CD4-positive, alpha-beta T cell (primary cell): ENCODE measurements around the gene SLC5A7. TPM values are rescaled to one million over a fixed set of nuclear protein-coding genes. Genes with fewer than 3 reads are reported as not detected.

ENCODE experiments used
- ATAC-seq: fragments of 200-7000 bp; cut with Tn5 transposase; one replicate; pipeline ENCODE4 v1.10.0; 2022; ENCODE audit warnings: mild to moderate bottlenecking; ENCODE audit not compliant: poor library complexity
- CTCF ChIA-PET: fragments of 350-600 bp; sonication (Branson Sonifier 250); formaldehyde crosslinking; loops from one replicate; lab custom pipeline; 2021; ENCODE audit warnings: antibody characterized with exemption, inconsistent platforms; lab: Charles Lee
- POLR2A ChIA-PET: fragments of 350-600 bp; sonication (Branson Sonifier 250); formaldehyde crosslinking; loops from one replicate; lab custom pipeline; 2021; ENCODE audit warnings: antibody characterized with exemption, inconsistent platforms; lab: Charles Lee
- DNase-seq, 14 experiments: peaks; one replicate each; pipeline ENCODE4 v3.0.0-alpha.2; 2013 to 2020; ENCODE audit warnings: mixed read lengths in 2 of 14
- H3K27ac ChIP-seq, 2 donors: one replicate each; pipeline versions ENCODE4 v1.5.1 to v1.7.0; 2013; ENCODE audit warnings: low read length in 2 of 2, low read depth in 1 of 2, mild to moderate bottlenecking in 1 of 2
- H3K27me3 ChIP-seq, 2 experiments: 1 replicate in 1 of 2; 2 replicates in 1 of 2; pipeline versions ENCODE4 v1.6.1 to v1.7.0; 2013; ENCODE audit warnings: low read length in 2 of 2, control low read depth in 1 of 2, mild to moderate bottlenecking in 1 of 2, moderate library complexity in 1 of 2; ENCODE audit not compliant: insufficient read depth in 2 of 2, control insufficient read depth in 1 of 2
- H3K36me3 ChIP-seq: one replicate; pipeline ENCODE4 v1.6.1; 2013; ENCODE audit warnings: low read length, control low read depth; ENCODE audit not compliant: insufficient read depth
- H3K4me1 ChIP-seq: one replicate; pipeline ENCODE4 v1.6.1; 2013; ENCODE audit warnings: low read length, control low read depth; ENCODE audit not compliant: insufficient read depth
- H3K4me3 ChIP-seq: one replicate; pipeline ENCODE4 v1.5.1; 2013; ENCODE audit warnings: mild to moderate bottlenecking, low read length, moderate library complexity
- H3K9me3 ChIP-seq, 2 experiments: 1 replicate in 1 of 2; 2 replicates in 1 of 2; pipeline versions ENCODE4 v1.6.1 to v1.7.0; 2013; ENCODE audit warnings: low read length in 2 of 2, mild to moderate bottlenecking in 2 of 2, control low read depth in 1 of 2, moderate library complexity in 1 of 2; ENCODE audit not compliant: control insufficient read depth in 1 of 2, insufficient read depth in 1 of 2
- H3K27ac Mint-ChIP-seq: one replicate; pipeline ENCODE4 v1.8.0; 2020; ENCODE audit warnings: mixed read lengths
- H3K27me3 Mint-ChIP-seq: one replicate; pipeline ENCODE4 v1.8.0; 2021; ENCODE audit warnings: mixed read lengths
- H3K36me3 Mint-ChIP-seq: one replicate; pipeline ENCODE4 v1.8.0; 2021; ENCODE audit warnings: low read depth, mixed read lengths
- H3K4me1 Mint-ChIP-seq: one replicate; pipeline ENCODE4 v1.8.0; 2021; ENCODE audit warnings: low read depth, mixed read lengths
- H3K4me3 Mint-ChIP-seq: one replicate; pipeline ENCODE4 v1.8.0; 2020; ENCODE audit warnings: mild to moderate bottlenecking, mixed read lengths
- H3K9me3 Mint-ChIP-seq: one replicate; pipeline ENCODE4 v1.8.0; 2020; ENCODE audit warnings: mixed read lengths
- intact Hi-C, 2 experiments: fragments of 100-400 bp; cut with DNase I in 1 of 2; cut with micrococcal nuclease in 1 of 2; formaldehyde crosslinking; loops; one replicate each; pipeline versions ENCODE4 v1.15.1 to v1.9.0; 2023 to 2025; cut with DNase I, micrococcal nuclease
- polyA plus RNA-seq, 2 donors: library from polyadenylated mRNA; unstranded; fragments of 120-200 nt; gene quantifications; one replicate each; pipeline ENCODE4 v1.2.1, GENCODE V29; 2013
- total RNA-seq, 174 experiments: library from RNA in 2 of 174; stranded (reverse) in 2 of 174; gene quantifications; one replicate each; pipeline ENCODE4 v1.2.3 and lab custom pipeline; 2021 to 2026
- TF ChIP-seq, protein P1 (sequence below): fragments of 200-600 bp; IDR thresholded peaks from one replicate; pipeline ENCODE4 v1.8.0; 2022; ENCODE audit warnings: antibody characterized with exemption, mild to moderate bottlenecking

SLC5A7 gene
- not detected for total RNA-seq
- not detected for polyA plus RNA-seq (2013, experiment 1 of 2)
- not detected for polyA plus RNA-seq (2013, experiment 2 of 2)
- 0 to 0.06 (median 0) reads per million in 172 experiments for total RNA-seq (lab: John Stamatoyannopoulos, UW)

DNA sequence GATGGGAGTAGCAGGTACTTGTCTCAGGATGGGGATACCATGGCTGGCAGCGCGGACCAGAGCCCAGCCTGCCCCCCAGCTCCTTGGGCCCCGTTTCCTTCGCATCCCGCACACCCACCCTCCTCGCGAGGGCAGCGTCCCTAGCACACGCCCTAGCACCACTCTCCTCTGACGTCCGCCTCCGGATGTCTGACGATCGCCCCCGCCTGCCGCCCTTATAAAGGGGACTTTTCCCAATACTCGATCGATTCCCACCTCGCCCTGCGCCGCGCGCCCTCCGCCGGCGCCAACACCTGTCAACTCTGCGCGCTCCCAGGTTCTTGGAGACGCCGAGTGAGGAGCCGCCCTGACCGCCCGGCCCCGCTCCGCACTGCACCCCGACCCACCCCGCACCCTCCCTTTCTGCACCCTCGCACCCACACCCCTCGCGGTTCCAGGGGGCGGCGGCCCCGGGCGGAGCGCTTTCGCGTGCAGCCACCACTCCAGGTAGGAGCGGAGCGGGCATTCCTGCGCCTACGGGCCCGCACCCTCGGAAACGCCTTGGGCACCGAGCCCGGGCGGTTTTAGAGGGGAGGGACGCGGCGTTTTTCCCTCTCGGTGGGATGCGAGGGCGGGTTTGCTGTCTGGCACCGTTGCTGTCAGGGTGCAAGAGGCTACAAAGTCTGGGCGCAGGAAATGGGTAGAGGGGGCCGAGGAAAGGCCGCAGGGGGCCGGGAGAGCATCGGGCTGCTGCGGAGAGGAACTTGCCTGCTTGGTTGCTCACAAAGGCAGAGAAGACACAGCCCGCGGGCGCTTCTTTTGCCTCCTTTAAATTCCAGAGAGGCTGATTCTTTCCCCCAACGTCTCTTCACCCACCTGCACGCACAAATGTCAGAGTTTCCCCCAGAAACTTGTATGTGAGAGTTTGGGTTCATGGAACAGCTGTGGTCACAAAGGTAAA is at the start of gene SLC5A7:
TSS of gene SLC5A7 (plus strand) at position 247 of the 940 bp plus-strand sequence. CDS start 1,632 bp downstream, outside the sequence.
- intact Hi-C loops: no loop called here
- H3K4me1 Mint-ChIP-seq: no peaks in the 10 kb centered on the region
- H3K4me3 Mint-ChIP-seq: no peak within 1 kb of the TSS
- Histone ChIP-seq H3K4me3 (no peak within 1 kb of the TSS), H3K27ac (no peak within 1 kb of the TSS), H3K9me3 (peaks cover 0 to 13% of the 10 kb centered on the region in 2 experiments), H3K36me3 (no peaks in the 10 kb centered on the region), H3K27me3 (peaks cover 13 to 19% of the 10 kb centered on the region in 2 experiments), H3K4me1 (no peaks in the 10 kb centered on the region)
- TF ChIP-seq, protein P1, sequence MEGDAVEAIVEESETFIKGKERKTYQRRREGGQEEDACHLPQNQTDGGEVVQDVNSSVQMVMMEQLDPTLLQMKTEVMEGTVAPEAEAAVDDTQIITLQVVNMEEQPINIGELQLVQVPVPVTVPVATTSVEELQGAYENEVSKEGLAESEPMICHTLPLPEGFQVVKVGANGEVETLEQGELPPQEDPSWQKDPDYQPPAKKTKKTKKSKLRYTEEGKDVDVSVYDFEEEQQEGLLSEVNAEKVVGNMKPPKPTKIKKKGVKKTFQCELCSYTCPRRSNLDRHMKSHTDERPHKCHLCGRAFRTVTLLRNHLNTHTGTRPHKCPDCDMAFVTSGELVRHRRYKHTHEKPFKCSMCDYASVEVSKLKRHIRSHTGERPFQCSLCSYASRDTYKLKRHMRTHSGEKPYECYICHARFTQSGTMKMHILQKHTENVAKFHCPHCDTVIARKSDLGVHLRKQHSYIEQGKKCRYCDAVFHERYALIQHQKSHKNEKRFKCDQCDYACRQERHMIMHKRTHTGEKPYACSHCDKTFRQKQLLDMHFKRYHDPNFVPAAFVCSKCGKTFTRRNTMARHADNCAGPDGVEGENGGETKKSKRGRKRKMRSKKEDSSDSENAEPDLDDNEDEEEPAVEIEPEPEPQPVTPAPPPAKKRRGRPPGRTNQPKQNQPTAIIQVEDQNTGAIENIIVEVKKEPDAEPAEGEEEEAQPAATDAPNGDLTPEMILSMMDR: no peak
- H3K9me3 Mint-ChIP-seq: no peaks in the 10 kb centered on the region
- no peak for DNase-seq
- ATAC-seq: no peak
- ChIA-PET POLR2A (no interaction called here), CTCF (no interaction called here)
- no peaks in the 10 kb centered on the region for H3K36me3 Mint-ChIP-seq
- H3K27ac Mint-ChIP-seq: no peak within 1 kb of the TSS
- H3K27me3 Mint-ChIP-seq: peaks cover 28% of the 10 kb centered on the region

DNA sequence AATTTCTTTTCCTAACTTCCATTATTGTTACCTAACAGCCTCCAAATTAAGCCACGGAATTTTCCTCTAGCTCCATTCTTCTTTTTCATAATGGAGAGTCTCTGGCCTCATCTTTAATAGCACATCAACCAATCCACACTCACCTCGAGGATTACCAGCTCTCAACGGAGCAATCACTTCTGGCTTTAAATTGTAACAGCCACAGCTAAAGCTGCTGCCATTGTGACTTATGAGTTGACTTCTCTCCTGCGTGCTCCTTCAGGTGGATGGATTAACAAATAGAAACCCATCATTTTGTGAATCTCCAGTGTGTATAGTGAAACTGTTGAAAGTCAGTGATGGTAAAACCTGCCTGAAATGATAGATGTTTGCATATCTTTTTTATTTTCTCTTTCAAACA is 24.9 kb upstream of the SLC5A7 start:
- TF ChIP-seq, protein P1: no peak
- ChIA-PET POLR2A (no interaction called here), CTCF (no interaction called here)
- H3K27me3 Mint-ChIP-seq: no peaks in the 10 kb centered on the region
- no peaks in the 10 kb centered on the region for H3K36me3 ChIP-seq
- H3K9me3 ChIP-seq: no peaks in the 10 kb centered on the region
- peaks cover 4% of the 10 kb centered on the region for H3K9me3 Mint-ChIP-seq
- H3K4me3 ChIP-seq: no peak overlapping the region
- no peaks in the 10 kb centered on the region for H3K4me1 Mint-ChIP-seq
- H3K4me3 Mint-ChIP-seq: no peak overlapping the region
- no peaks in the 10 kb centered on the region for H3K4me1 ChIP-seq
- ATAC-seq (no peak), DNase-seq (no peak)
- H3K27me3 ChIP-seq: no peaks in the 10 kb centered on the region
- H3K36me3 Mint-ChIP-seq: no peaks in the 10 kb centered on the region
- no peak overlapping the region for H3K27ac ChIP-seq
- no peak overlapping the region for H3K27ac Mint-ChIP-seq
- intact Hi-C loops: no loop called here

GRCh38 chr2:107964185-107964584 is 22.1 kb upstream of the SLC5A7 start:
- TF ChIP-seq, protein P1: no peak
- Histone ChIP-seq H3K27me3 (no peaks in the 10 kb centered on the region), H3K4me1 (no peaks in the 10 kb centered on the region), H3K27ac (no peak overlapping the region), H3K4me3 (no peak overlapping the region), H3K9me3 (no peaks in the 10 kb centered on the region), H3K36me3 (no peaks in the 10 kb centered on the region)
- Mint-ChIP-seq H3K27me3 (no peaks in the 10 kb centered on the region), H3K4me3 (no peak overlapping the region), H3K9me3 (peaks cover 4% of the 10 kb centered on the region), H3K36me3 (no peaks in the 10 kb centered on the region), H3K4me1 (no peaks in the 10 kb centered on the region), H3K27ac (no peak overlapping the region)
- ChIA-PET POLR2A (no interaction called here), CTCF (no interaction called here)
- intact Hi-C loops: no loop called here
- ATAC-seq (no peak), DNase-seq (no peak)
